Lung (tissue), 12 donors: ENCODE data around the gene WDR45B. TPM values are rescaled to one million over a fixed set of nuclear protein-coding genes. Genes with fewer than 3 reads are reported as not detected.

ENCODE experiments used
- ATAC-seq: fragments of 200-7000 bp; cut with Tn5 transposase; one replicate; pipeline ENCODE4 v1.9.1; 2020; ENCODE audit warnings: moderate number of reproducible peaks; ENCODE audit not compliant: insufficient read depth, low FRiP score
- DNase-seq, 3 donors: peaks; one replicate each; pipeline ENCODE4 v3.0.0-alpha.2; 2013 to 2017
- H3K27ac ChIP-seq, 2 donors: one replicate each; pipeline ENCODE4 v1.5.1; 2013; ENCODE audit warnings: mild to moderate bottlenecking in 2 of 2, moderate library complexity in 2 of 2, control low read depth in 1 of 2, inconsistent platforms in 1 of 2, low read depth in 1 of 2, low read length in 1 of 2
- H3K27me3 ChIP-seq, 3 donors: one replicate each; pipeline ENCODE4 v1.5.1; 2013; ENCODE audit warnings: low read length in 2 of 3; ENCODE audit not compliant: control insufficient read depth in 3 of 3, insufficient read depth in 3 of 3
- H3K36me3 ChIP-seq, 4 donors: one replicate each; pipeline ENCODE4 v1.5.1; 2013; ENCODE audit warnings: low read length in 4 of 4, mild to moderate bottlenecking in 1 of 4, moderate library complexity in 1 of 4; ENCODE audit not compliant: control insufficient read depth in 4 of 4, insufficient read depth in 4 of 4
- H3K4me1 ChIP-seq, 5 donors: one replicate each; pipeline ENCODE4 v1.5.1; 2013; ENCODE audit warnings: low read length in 5 of 5, mild to moderate bottlenecking in 2 of 5, moderate library complexity in 1 of 5; ENCODE audit not compliant: control insufficient read depth in 5 of 5, insufficient read depth in 5 of 5
- H3K4me3 ChIP-seq: one replicate; pipeline ENCODE4 v1.5.1; 2013; ENCODE audit warnings: mild to moderate bottlenecking, control low read depth, moderate library complexity
- H3K9ac ChIP-seq, 2 donors: one replicate each; pipeline ENCODE4 v1.5.1; 2013; ENCODE audit warnings: low read length in 2 of 2, control low read depth in 1 of 2; ENCODE audit not compliant: insufficient read depth in 1 of 2
- H3K9me3 ChIP-seq, 4 donors: one replicate each; pipeline ENCODE4 v1.5.1; 2013; ENCODE audit warnings: low read length in 3 of 4, mild to moderate bottlenecking in 1 of 4, moderate library complexity in 1 of 4; ENCODE audit not compliant: control insufficient read depth in 4 of 4, insufficient read depth in 3 of 4
- WGBS, 2 donors: extraction: QIAGEN DNeasy Blood & Tissue Kit; methylation state at CpG; one replicate each; pipeline ENCODE4 v1.1.7; 2013; 5-methylcytosine and 5-hydroxymethylcytosine counted together
- polyA plus RNA-seq, 2 donors: library from polyadenylated mRNA; stranded (reverse); fragments of 200-250 nt; gene quantifications; one replicate each; pipeline ENCODE4 v1.2.1, GENCODE V29; 2013
- total RNA-seq, 2 donors: library from RNA; depleted of rRNA in 1 of 2; stranded (reverse); fragments of >200 nt in 1 of 2; gene quantifications; one replicate each; pipeline ENCODE4 v1.2.1, GENCODE V29; 2014 to 2021
- TF ChIP-seq, protein P1 (sequence below): IDR thresholded peaks from 2 replicates; pipeline ENCODE4 v1.5.1; 2012; ENCODE audit warnings: mild to moderate bottlenecking; ENCODE audit errors: control extremely low read depth, extremely low read depth
- donor health status: control.
- donor health status: control.
- donor health status: Bipolar disorder and iron deficiency.
- donor health status: healthy.
- donor health status: DM: yes; HTN: yes; CAD: no.

WDR45B gene
- total and polyA plus RNA-seq, 4 donors, result 39.6 to 92.8 (median 65.0) TPM

DNA sequence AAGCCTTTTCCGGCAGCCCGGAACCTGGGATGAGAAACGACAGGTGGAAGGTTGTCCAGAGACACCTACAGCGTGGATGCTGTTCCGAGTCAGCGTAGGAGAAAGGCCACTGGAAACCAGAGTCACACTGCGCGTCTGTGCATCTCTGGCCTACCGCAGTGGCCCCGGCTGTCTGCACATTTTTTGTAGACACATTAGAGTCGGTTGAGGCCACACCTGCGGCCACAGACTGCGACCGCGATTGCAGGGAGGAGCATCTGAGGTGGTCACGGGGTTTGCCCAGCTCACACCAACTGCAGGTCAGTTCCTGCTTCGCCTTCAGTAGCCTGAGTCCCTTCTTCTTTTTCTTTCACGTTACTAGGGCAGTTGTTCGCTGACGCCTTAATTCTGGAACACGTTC lies 52.4 kb downstream of the WDR45B start:
- no peak for DNase-seq
- H3K4me1 ChIP-seq, result peaks cover 0 to 20% (median 5%) of the 10 kb centered on the region in 5 donors

DNA sequence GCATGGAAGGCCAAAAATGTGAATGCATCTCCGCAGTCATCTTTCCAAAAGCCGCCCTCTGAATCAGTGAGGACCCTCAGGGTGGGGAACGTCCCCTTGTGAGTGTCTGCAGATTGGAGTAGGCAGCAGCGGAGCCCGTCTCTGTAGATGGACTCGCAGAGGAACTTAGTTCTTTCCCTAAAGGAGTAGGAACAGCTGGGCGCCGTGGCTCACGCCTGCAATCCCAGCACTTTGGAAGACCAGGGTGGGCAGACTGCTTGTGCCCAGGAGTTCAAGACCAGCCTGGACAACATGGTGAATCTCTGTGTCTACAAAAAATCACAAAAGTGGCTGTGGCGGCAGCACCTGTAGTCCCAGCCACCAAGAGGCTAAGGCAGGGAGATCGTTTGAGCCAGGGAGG lies 53.7 kb downstream of the WDR45B start:
- TF ChIP-seq, protein P1, sequence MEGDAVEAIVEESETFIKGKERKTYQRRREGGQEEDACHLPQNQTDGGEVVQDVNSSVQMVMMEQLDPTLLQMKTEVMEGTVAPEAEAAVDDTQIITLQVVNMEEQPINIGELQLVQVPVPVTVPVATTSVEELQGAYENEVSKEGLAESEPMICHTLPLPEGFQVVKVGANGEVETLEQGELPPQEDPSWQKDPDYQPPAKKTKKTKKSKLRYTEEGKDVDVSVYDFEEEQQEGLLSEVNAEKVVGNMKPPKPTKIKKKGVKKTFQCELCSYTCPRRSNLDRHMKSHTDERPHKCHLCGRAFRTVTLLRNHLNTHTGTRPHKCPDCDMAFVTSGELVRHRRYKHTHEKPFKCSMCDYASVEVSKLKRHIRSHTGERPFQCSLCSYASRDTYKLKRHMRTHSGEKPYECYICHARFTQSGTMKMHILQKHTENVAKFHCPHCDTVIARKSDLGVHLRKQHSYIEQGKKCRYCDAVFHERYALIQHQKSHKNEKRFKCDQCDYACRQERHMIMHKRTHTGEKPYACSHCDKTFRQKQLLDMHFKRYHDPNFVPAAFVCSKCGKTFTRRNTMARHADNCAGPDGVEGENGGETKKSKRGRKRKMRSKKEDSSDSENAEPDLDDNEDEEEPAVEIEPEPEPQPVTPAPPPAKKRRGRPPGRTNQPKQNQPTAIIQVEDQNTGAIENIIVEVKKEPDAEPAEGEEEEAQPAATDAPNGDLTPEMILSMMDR, result no peak
- no peaks in the 10 kb centered on the region for H3K27me3 ChIP-seq
- H3K9ac ChIP-seq, result peak overlapping the region in 1 of 2 donors; percentile 16
- DNase-seq (no peak), ATAC-seq (no peak)
- peaks cover 0 to 30% (median 14%) of the 10 kb centered on the region in 4 donors for H3K36me3 ChIP-seq
- WGBS, 2 donors, result 92 to 96% methylated on average over 11 of the region's 11 CpGs
- H3K27ac ChIP-seq, result no peak overlapping the region
- peaks cover 0 to 20% (median 5%) of the 10 kb centered on the region in 5 donors for H3K4me1 ChIP-seq
- H3K4me3 ChIP-seq, result no peak overlapping the region
- H3K9me3 ChIP-seq, result peaks cover 0 to 2% (median 0%) of the 10 kb centered on the region in 4 donors

More for the DNA sequence above, 52.4 kb downstream of the WDR45B start:
- peaks cover 0 to 38% (median 19%) of the 10 kb centered on the region in 4 donors for H3K36me3 ChIP-seq
- peaks cover 0 to 2% (median 0%) of the 10 kb centered on the region in 4 donors for H3K9me3 ChIP-seq
- ATAC-seq, result no peak
- H3K4me3 ChIP-seq, result no peak overlapping the region
- H3K9ac ChIP-seq, result no peak overlapping the region
- 92 to 95% methylated on average over 21 of the region's 21 CpGs for WGBS, 2 donors
- H3K27me3 ChIP-seq, result no peaks in the 10 kb centered on the region
- no peak overlapping the region for H3K27ac ChIP-seq
- TF ChIP-seq, protein P1, result no peak

DNA sequence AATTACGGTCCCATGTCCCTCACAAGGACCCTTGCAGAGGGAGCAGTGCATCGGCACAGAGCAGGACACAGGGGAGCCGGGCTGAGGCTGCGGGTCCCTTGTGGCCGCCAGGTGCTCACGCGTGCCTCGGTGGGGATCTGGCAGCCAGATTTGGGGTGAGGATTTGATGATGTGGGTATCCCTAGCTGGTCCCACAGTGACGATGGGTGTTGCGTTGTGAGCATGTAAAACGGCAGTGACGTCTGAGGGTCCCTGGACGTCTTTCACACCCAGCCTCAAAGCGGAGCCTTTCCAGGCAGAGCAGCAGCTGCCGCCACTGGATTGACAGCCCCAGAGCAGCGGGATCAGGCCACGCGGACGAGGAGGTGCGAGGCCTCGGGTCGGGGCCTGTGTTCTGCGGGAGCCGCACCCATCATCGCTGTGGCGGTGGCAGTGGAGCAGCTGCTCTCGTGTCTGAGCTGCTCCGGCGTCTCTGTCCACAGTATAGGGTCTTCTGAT lies 54.6 kb downstream of the WDR45B start:
- Histone ChIP-seq H3K4me1 (peaks cover 0 to 20% (median 5%) of the 10 kb centered on the region in 5 donors), H3K9ac (peak overlapping the region; percentile 55 to 73), H3K27ac (peak overlapping the region; percentile 65 to 94), H3K36me3 (peaks cover 0 to 27% (median 13%) of the 10 kb centered on the region in 4 donors), H3K9me3 (peaks cover 0 to under 1% (median 0%) of the 10 kb centered on the region in 4 donors), H3K4me3 (peak overlapping the region; percentile 50), H3K27me3 (no peaks in the 10 kb centered on the region)
- ATAC-seq (no peak), DNase-seq (peak; percentile 29 to 36 (median 34))
- TF ChIP-seq, protein P1, result no peak
- 49 to 56% methylated on average over 27 to 29 of the region's 29 CpGs for WGBS, 2 donors
